Measurements from ENCODE around the gene S100A14. TPM values are rescaled to one million over a fixed set of nuclear protein-coding genes. Genes with fewer than 3 reads are reported as not detected.

The S100A14 gene
- total and polyA plus RNA-seq, 4 donors: 1.7 to 4.4 (median 3.3) TPM

DNA sequence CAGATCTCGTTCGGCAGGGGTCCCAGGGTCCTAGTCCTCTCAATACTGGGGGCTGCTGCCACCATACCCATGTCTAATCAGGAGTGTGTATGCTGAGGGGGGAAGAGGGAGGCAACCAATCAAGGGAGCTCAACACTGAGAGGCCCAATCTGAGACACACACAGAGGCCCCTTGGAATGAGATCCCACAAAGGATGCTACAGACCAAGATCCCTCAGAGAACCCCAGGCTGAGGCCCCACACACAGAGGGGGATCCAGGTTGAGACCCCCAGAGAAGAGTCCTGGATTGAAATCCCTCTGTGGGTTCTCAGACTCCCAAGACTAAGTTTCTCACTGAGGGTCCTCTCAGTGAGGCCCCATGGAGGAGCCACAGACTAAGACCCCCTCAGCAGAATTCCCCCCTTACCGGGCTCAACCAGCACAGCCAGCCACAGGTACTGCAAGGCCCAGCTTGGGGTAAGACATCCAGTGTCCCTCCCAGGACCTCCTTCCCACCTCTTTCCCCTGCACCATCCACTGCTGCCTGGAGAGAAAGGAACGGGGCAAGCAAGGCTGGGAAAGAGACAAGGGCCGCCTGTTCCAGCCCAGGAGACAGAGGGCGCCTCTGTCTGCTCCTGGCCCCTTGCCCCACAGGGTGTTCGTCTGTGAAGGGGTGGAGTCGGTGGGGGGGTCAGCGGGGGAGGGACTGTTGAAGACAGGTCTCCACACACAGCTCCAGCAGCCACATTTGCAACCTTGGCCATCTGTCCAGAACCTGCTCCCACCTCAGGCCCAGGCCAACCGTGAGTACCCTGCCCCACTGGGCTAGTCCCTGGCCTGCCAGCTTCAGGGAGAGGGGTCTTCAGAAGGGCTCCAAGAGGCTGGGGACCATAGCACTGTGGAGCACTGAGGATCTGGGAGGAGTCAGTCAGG is 11.8 kb upstream of the S100A14 start, which contains the start of gene S100A1:
Gene S100A1 (plus strand): TSS at position 720 of the 912 bp plus-strand sequence. CDS start 2,088 bp downstream, outside the sequence.
- H3K27me3 ChIP-seq (ENCODE audit: control insufficient read depth in 4 of 4, insufficient read depth in 4 of 4, low read length in 3 of 4): no peaks in the 10 kb centered on the region
- TF ChIP-seq SP1 (IDR thresholded peaks at IDR 0.05) (no peak), RAD21 (IDR thresholded peaks at IDR 0.05) (no peak), RXRA (IDR thresholded peaks at IDR 0.05) (no peak), YY1 (IDR thresholded peaks at IDR 0.05) (no peak), EGR1 (IDR thresholded peaks at IDR 0.05; ENCODE audit: low read depth in 2 of 2) (no peak)
- TF ChIP-seq, protein P1, sequence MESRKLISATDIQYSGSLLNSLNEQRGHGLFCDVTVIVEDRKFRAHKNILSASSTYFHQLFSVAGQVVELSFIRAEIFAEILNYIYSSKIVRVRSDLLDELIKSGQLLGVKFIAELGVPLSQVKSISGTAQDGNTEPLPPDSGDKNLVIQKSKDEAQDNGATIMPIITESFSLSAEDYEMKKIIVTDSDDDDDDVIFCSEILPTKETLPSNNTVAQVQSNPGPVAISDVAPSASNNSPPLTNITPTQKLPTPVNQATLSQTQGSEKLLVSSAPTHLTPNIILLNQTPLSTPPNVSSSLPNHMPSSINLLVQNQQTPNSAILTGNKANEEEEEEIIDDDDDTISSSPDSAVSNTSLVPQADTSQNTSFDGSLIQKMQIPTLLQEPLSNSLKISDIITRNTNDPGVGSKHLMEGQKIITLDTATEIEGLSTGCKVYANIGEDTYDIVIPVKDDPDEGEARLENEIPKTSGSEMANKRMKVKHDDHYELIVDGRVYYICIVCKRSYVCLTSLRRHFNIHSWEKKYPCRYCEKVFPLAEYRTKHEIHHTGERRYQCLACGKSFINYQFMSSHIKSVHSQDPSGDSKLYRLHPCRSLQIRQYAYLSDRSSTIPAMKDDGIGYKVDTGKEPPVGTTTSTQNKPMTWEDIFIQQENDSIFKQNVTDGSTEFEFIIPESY (IDR thresholded peaks at IDR 0.05): no peak
- TF ChIP-seq, protein P2, sequence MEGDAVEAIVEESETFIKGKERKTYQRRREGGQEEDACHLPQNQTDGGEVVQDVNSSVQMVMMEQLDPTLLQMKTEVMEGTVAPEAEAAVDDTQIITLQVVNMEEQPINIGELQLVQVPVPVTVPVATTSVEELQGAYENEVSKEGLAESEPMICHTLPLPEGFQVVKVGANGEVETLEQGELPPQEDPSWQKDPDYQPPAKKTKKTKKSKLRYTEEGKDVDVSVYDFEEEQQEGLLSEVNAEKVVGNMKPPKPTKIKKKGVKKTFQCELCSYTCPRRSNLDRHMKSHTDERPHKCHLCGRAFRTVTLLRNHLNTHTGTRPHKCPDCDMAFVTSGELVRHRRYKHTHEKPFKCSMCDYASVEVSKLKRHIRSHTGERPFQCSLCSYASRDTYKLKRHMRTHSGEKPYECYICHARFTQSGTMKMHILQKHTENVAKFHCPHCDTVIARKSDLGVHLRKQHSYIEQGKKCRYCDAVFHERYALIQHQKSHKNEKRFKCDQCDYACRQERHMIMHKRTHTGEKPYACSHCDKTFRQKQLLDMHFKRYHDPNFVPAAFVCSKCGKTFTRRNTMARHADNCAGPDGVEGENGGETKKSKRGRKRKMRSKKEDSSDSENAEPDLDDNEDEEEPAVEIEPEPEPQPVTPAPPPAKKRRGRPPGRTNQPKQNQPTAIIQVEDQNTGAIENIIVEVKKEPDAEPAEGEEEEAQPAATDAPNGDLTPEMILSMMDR (IDR thresholded peaks at IDR 0.05; ENCODE audit: low read depth, low read length, missing input control): peak; percentile 24
- no peak for DNase-seq (ENCODE audit: low spot score)
- peak within 1 kb of the TSS; percentile 37 to 63 (median 43) for H3K4me3 ChIP-seq (ENCODE audit: low read depth in 1 of 3, low read length in 3 of 3)
- H3K9me3 ChIP-seq (ENCODE audit: control insufficient read depth in 4 of 4, low read length in 3 of 4): no peaks in the 10 kb centered on the region
- peak within 1 kb of the TSS; percentile 50 to 91 for H3K9ac ChIP-seq (ENCODE audit: low read depth in 1 of 2, low read length in 2 of 2)
- peak within 1 kb of the TSS; percentile 59 to 79 for H3K27ac ChIP-seq (ENCODE audit: low read depth in 1 of 2, low read length in 2 of 2)
- WGBS: 58% methylated on average over 10 of the region's 10 CpGs
- peaks cover 7 to 23% (median 16%) of the 10 kb centered on the region in 4 donors for H3K4me1 ChIP-seq (ENCODE audit: control insufficient read depth in 4 of 4, insufficient read depth in 4 of 4, low read length in 3 of 4)
- no peaks in the 10 kb centered on the region for H3K36me3 ChIP-seq (ENCODE audit: control insufficient read depth in 4 of 4, insufficient read depth in 3 of 4, low read depth in 1 of 4, low read length in 3 of 4)

DNA sequence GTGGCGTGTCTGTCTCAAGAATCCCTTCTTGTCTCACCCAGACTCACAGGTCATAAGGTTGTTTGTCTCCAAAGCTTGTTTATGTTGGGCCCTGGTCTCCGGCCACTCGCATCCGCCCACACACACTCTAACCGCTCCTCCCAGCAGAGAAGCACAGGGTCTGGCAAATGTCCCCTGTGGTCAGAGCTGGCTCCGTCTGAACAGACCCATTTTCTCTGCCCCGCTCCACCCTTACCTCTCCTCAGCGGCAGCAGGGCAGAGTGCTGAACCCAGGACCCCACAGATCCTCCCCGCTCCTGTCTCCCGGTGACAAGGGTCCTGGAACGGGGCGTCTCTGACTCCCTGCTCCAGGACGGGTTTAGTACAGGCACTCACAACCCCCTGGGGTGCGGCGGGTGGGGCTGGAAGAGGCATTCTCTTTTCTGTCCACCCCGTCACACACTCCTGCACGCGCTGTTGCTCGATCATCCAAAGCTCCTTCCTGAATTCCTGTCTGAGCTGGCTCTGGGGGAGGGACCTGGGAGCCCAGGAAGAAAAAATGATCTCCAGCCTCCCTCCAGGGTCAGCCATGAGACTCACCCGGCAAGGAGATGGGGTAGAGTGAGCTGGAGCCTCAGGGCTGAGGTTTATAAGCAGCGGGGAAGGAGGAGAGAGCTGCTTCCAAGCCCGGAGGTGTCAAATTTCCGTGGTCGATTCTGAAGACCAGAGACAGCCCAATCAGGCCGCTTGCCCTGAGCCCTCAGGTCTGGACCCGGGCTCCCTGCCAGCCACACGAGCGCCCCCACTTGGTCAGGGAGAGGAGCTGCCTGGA is 11.0 kb upstream of the S100A14 start, which contains the start of gene S100A13:
Gene S100A13 (minus strand): TSS at position 602 of the 811 bp plus-strand sequence. CDS start 1,033 bp downstream, outside the sequence.
- 7% methylated on average over 28 of the region's 28 CpGs for WGBS
- H3K4me3 ChIP-seq (ENCODE audit: low read depth in 1 of 3, low read length in 3 of 3): peak within 1 kb of the TSS; percentile 37 to 63 (median 43)
- H3K27ac ChIP-seq (ENCODE audit: low read depth in 1 of 2, low read length in 2 of 2): peak within 1 kb of the TSS; percentile 59 to 79
- H3K27me3 ChIP-seq (ENCODE audit: control insufficient read depth in 4 of 4, insufficient read depth in 4 of 4, low read length in 3 of 4): no peaks in the 10 kb centered on the region
- peaks cover 7 to 25% (median 16%) of the 10 kb centered on the region in 4 donors for H3K4me1 ChIP-seq (ENCODE audit: control insufficient read depth in 4 of 4, insufficient read depth in 4 of 4, low read length in 3 of 4)
- peak; percentile 66 for DNase-seq (ENCODE audit: low spot score)
- no peaks in the 10 kb centered on the region for H3K36me3 ChIP-seq (ENCODE audit: control insufficient read depth in 4 of 4, insufficient read depth in 3 of 4, low read depth in 1 of 4, low read length in 3 of 4)
- H3K9me3 ChIP-seq (ENCODE audit: control insufficient read depth in 4 of 4, low read length in 3 of 4): no peaks in the 10 kb centered on the region
- peak within 1 kb of the TSS; percentile 50 to 91 for H3K9ac ChIP-seq (ENCODE audit: low read depth in 1 of 2, low read length in 2 of 2)
- TF ChIP-seq TAF1 (conservative IDR thresholded peaks at IDR 0.05): peak; percentile 85
- no peak for TF ChIP-seq FOXA2 (IDR thresholded peaks at IDR 0.05)
- TF ChIP-seq FOXA1 (IDR thresholded peaks at IDR 0.05): no peak
- no peak for TF ChIP-seq JUND (IDR thresholded peaks at IDR 0.05)
- peak; percentile 23 for TF ChIP-seq SP1 (IDR thresholded peaks at IDR 0.05)
- TF ChIP-seq, protein P2 (IDR thresholded peaks at IDR 0.05; ENCODE audit: low read depth, low read length, missing input control): no peak
- TF ChIP-seq EGR1 (IDR thresholded peaks at IDR 0.05; ENCODE audit: low read depth in 2 of 2): peak; percentile 73 to 74
- no peak for TF ChIP-seq RXRA (IDR thresholded peaks at IDR 0.05)
- TF ChIP-seq, protein P1 (IDR thresholded peaks at IDR 0.05): no peak
- TF ChIP-seq, protein P3, sequence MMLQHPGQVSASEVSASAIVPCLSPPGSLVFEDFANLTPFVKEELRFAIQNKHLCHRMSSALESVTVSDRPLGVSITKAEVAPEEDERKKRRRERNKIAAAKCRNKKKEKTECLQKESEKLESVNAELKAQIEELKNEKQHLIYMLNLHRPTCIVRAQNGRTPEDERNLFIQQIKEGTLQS (IDR thresholded peaks at IDR 0.05): no peak
- peak; percentile 72 for TF ChIP-seq NR2F2 (IDR thresholded peaks at IDR 0.05)
- TF ChIP-seq YY1 (IDR thresholded peaks at IDR 0.05): no peak
- no peak for TF ChIP-seq HNF4G (IDR thresholded peaks at IDR 0.05)
- TF ChIP-seq, protein P4, sequence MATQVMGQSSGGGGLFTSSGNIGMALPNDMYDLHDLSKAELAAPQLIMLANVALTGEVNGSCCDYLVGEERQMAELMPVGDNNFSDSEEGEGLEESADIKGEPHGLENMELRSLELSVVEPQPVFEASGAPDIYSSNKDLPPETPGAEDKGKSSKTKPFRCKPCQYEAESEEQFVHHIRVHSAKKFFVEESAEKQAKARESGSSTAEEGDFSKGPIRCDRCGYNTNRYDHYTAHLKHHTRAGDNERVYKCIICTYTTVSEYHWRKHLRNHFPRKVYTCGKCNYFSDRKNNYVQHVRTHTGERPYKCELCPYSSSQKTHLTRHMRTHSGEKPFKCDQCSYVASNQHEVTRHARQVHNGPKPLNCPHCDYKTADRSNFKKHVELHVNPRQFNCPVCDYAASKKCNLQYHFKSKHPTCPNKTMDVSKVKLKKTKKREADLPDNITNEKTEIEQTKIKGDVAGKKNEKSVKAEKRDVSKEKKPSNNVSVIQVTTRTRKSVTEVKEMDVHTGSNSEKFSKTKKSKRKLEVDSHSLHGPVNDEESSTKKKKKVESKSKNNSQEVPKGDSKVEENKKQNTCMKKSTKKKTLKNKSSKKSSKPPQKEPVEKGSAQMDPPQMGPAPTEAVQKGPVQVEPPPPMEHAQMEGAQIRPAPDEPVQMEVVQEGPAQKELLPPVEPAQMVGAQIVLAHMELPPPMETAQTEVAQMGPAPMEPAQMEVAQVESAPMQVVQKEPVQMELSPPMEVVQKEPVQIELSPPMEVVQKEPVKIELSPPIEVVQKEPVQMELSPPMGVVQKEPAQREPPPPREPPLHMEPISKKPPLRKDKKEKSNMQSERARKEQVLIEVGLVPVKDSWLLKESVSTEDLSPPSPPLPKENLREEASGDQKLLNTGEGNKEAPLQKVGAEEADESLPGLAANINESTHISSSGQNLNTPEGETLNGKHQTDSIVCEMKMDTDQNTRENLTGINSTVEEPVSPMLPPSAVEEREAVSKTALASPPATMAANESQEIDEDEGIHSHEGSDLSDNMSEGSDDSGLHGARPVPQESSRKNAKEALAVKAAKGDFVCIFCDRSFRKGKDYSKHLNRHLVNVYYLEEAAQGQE (IDR thresholded peaks at IDR 0.05): no peak
- no peak for TF ChIP-seq GABPA (IDR thresholded peaks at IDR 0.05 in 1 of 2, conservative IDR thresholded peaks at IDR 0.05 in 1 of 2)
